MM.1S (cell line): ENCODE results near the gene KRTAP11-1.

ENCODE experiments used
- DNase-seq: peaks from one replicate; pipeline ENCODE4 v3.0.0-alpha.2; 2015
- H2AFZ ChIP-seq: fragments of 300-600 bp; sonication (generic); 2 replicates; pipeline ENCODE4 v1.6.0; 2016; ENCODE audit warnings: antibody characterized with exemption, low read length
- H3F3A ChIP-seq: fragments of 300-600 bp; sonication (generic); 2 replicates; pipeline ENCODE4 v1.6.1; 2016; ENCODE audit warnings: mild to moderate bottlenecking, antibody characterized with exemption, low read length, moderate library complexity, mixed read lengths; ENCODE audit not compliant: insufficient read depth
- H3K27ac ChIP-seq: fragments of 300-600 bp; sonication (generic); 2 replicates; pipeline ENCODE4 v1.5.1; 2016; ENCODE audit warnings: mild to moderate bottlenecking, low read length
- H3K27me3 ChIP-seq: fragments of 300-600 bp; sonication (generic); replicated peaks from 2 replicates; pipeline ENCODE4 v1.6.0; 2016; ENCODE audit warnings: low read length; ENCODE audit not compliant: insufficient read depth
- H3K36me3 ChIP-seq: fragments of 300-600 bp; sonication (generic); replicated peaks from 2 replicates; pipeline ENCODE4 v1.6.1; 2016; ENCODE audit warnings: mild to moderate bottlenecking, low read length, mixed read lengths; ENCODE audit not compliant: insufficient read depth
- H3K4me1 ChIP-seq: fragments of 300-600 bp; sonication (generic); 2 replicates; pipeline ENCODE4 v1.6.1; 2016; ENCODE audit warnings: low read length, mixed read lengths
- H3K4me2 ChIP-seq: fragments of 300-600 bp; sonication (generic); 2 replicates; pipeline ENCODE4 v1.6.0; 2016; ENCODE audit warnings: low read depth, low read length
- H3K4me3 ChIP-seq: fragments of 300-600 bp; sonication (generic); 2 replicates; pipeline ENCODE4 v1.5.1; 2016; ENCODE audit warnings: low read length, mixed read lengths
- H3K79me2 ChIP-seq: fragments of 300-600 bp; sonication (generic); 2 replicates; pipeline ENCODE4 v1.6.1; 2016; ENCODE audit warnings: mixed run types, low read length, mixed read lengths
- H3K9ac ChIP-seq: fragments of 300-600 bp; sonication (generic); 2 replicates; pipeline ENCODE4 v1.6.1; 2016; ENCODE audit warnings: low read length, mixed read lengths
- H3K9me2 ChIP-seq: fragments of 300-600 bp; sonication (generic); replicated peaks from 2 replicates; pipeline ENCODE4 v1.6.1; 2016; ENCODE audit warnings: mild to moderate bottlenecking, low read length, mixed read lengths; ENCODE audit not compliant: insufficient read depth
- H3K9me3 ChIP-seq: fragments of 300-600 bp; sonication (generic); replicated peaks from 2 replicates; pipeline ENCODE4 v1.6.1; 2016; ENCODE audit warnings: mild to moderate bottlenecking, low read length, mixed read lengths; ENCODE audit not compliant: insufficient read depth
- H4K20me1 ChIP-seq: fragments of 300-600 bp; sonication (generic); 2 replicates; pipeline ENCODE4 v1.6.1; 2016; ENCODE audit warnings: mild to moderate bottlenecking, low read length, moderate library complexity, mixed read lengths; ENCODE audit not compliant: insufficient read depth
- CTCF ChIP-seq: fragments of 300-600 bp; sonication (generic); IDR thresholded peaks from 2 replicates; pipeline ENCODE4 v1.5.1; 2016; ENCODE audit warnings: antibody characterized with exemption, low read length, mixed read lengths
- EZH2 ChIP-seq: fragments of 300-600 bp; sonication (generic); optimal IDR thresholded peaks from 2 replicates; pipeline ENCODE3; 2017; ENCODE audit warnings: low read depth, mild to moderate bottlenecking, antibody characterized with exemption, low read length, mixed read lengths
- EZH2phosphoT487 ChIP-seq: fragments of 300-600 bp; sonication (generic); IDR thresholded peaks from 2 replicates; pipeline ENCODE4 v1.6.1; 2018; ENCODE audit warnings: antibody characterized with exemption, low read length

Gene KRTAP11-1

GRCh38 chr21:30881480-30881879 is at the start of gene KRTAP11-1:
TSS of gene KRTAP11-1 (minus strand) at chr21:30881580. CDS start at chr21:30881524, 56 bp downstream.
- Histone ChIP-seq H4K20me1 (no peaks in the 10 kb centered on the region), H3K27me3 (no peaks in the 10 kb centered on the region), H3K9ac (no peak within 1 kb of the TSS), H3K4me1 (peaks cover 17% of the 10 kb centered on the region), H3K4me2 (no peak within 1 kb of the TSS), H3K9me3 (no peaks in the 10 kb centered on the region), H3F3A (0 out of 2 replicates have a peak, but pooled peaks cover 4% of the 10 kb centered on the region), H3K27ac (no peak within 1 kb of the TSS), H2AFZ (no peak within 1 kb of the TSS), H3K9me2 (no peaks in the 10 kb centered on the region), H3K79me2 (no peaks in the 10 kb centered on the region), H3K4me3 (no peak within 1 kb of the TSS), H3K36me3 (no peaks in the 10 kb centered on the region)
- DNase-seq = no peak
- TF ChIP-seq EZH2 (no peak), EZH2phosphoT487 (no peak), CTCF (no peak)

- Histone ChIP-seq H3K27me3 (no peaks in the 10 kb centered on the region), H3F3A (peaks cover 16% of the 10 kb centered on the region; the same call in 1 of the 2 replicates), H3K9me2 (no peaks in the 10 kb centered on the region), H3K9ac (no peak overlapping the region), H3K27ac (peak overlapping the region; percentile 69), H3K4me3 (peak overlapping the region; percentile 14; the same call in 1 of the 2 replicates), H3K4me2 (peak overlapping the region; percentile 59; the same call in 1 of the 2 replicates), H4K20me1 (no peaks in the 10 kb centered on the region), H3K4me1 (peaks cover 44% of the 10 kb centered on the region), H3K79me2 (no peaks in the 10 kb centered on the region), H3K9me3 (no peaks in the 10 kb centered on the region), H3K36me3 (no peaks in the 10 kb centered on the region), H2AFZ (peak overlapping the region; percentile 17; the same call in 1 of the 2 replicates)
- TF ChIP-seq CTCF (no peak), EZH2phosphoT487 (no peak)
- DNase-seq = peak; percentile 96
Measured at GRCh38 chr21:30924146-30924700, 42.8 kb upstream of the KRTAP11-1 start.

- no peak for DNase-seq
- Histone ChIP-seq H4K20me1 (no peaks in the 10 kb centered on the region), H3K27me3 (no peaks in the 10 kb centered on the region), H3K9ac (no peak overlapping the region), H3K79me2 (no peaks in the 10 kb centered on the region), H3K9me3 (no peaks in the 10 kb centered on the region), H3K4me1 (peaks cover 25% of the 10 kb centered on the region), H3K36me3 (no peaks in the 10 kb centered on the region), H3K4me2 (no peak overlapping the region), H3K9me2 (no peaks in the 10 kb centered on the region), H3F3A (peaks cover 9% of the 10 kb centered on the region; the same call in 1 of the 2 replicates), H2AFZ (no peak overlapping the region), H3K27ac (no peak overlapping the region), H3K4me3 (no peak overlapping the region)
- no peak for TF ChIP-seq EZH2
- no peak for TF ChIP-seq EZH2phosphoT487
- TF ChIP-seq CTCF = no peak
Measured at GRCh38 chr21:30921129-30921528, 39.7 kb upstream of the KRTAP11-1 start.
